DMS114 treated with DMSO at 0.1 percent for 48 hours (cell line): ENCODE results near the gene TAOK2.

Experiments
- DNase-seq: peaks from one replicate; lab custom pipeline; 2025; ENCODE audit not compliant: unreplicated experiment; lab: John Stamatoyannopoulos, UW

TAOK2 gene

GRCh38 chr16:29987371-29988085, 13.9 kb downstream of the TAOK2 start:
- DNase-seq, result no peak

- no peak for DNase-seq
Observed at GRCh38 chr16:29988346-29989075, 14.8 kb downstream of the TAOK2 start.

- no peak for DNase-seq
Observed at GRCh38 chr16:29989111-29989858, 15.6 kb downstream of the TAOK2 start.

- DNase-seq, result no peak
Observed at GRCh38 chr16:29990034-29990433, 16.4 kb downstream of the TAOK2 start.

- DNase-seq, result no peak
Observed at GRCh38 chr16:29990883-29991570, 17.4 kb downstream of the TAOK2 start.

- no peak for DNase-seq
Observed at GRCh38 chr16:29991571-29991904, 17.9 kb downstream of the TAOK2 start.

GRCh38 chr16:29992344-29992967, 18.8 kb downstream of the TAOK2 start:
- DNase-seq, result no peak

GRCh38 chr16:29993191-29993902, 19.7 kb downstream of the TAOK2 start:
- no peak for DNase-seq

- DNase-seq, result no peak
Observed at GRCh38 chr16:29993903-29994599, 20.4 kb downstream of the TAOK2 start.

GRCh38 chr16:29994600-29995323, 21.1 kb downstream of the TAOK2 start:
- no peak for DNase-seq

- peak; percentile 65 for DNase-seq
Observed at GRCh38 chr16:29995324-29995910, 21.7 kb downstream of the TAOK2 start, which contains the start of gene HIRIP3. HIRIP3 (minus strand) TSS chr16:29995617; CDS start chr16:29995605, 12 bp downstream.

GRCh38 chr16:29995911-29996765, 22.5 kb downstream of the TAOK2 start, which contains the start of gene INO80E:
INO80E (plus strand) TSS chr16:29996241; CDS start chr16:29996311, 70 bp downstream.
- DNase-seq, result peak; percentile 90

- no peak for DNase-seq
Observed at GRCh38 chr16:29996766-29997250, 23.1 kb downstream of the TAOK2 start.

GRCh38 chr16:29999605-30000004, 25.9 kb downstream of the TAOK2 start:
- DNase-seq, result no peak

- DNase-seq, result no peak
Observed at GRCh38 chr16:30000735-30001631, 27.3 kb downstream of the TAOK2 start.

GRCh38 chr16:30002614-30003346, 29.1 kb downstream of the TAOK2 start:
- DNase-seq, result no peak
